Skeletal muscle satellite cell (primary cell): ENCODE results near the gene MIDN.

Experiments
- H3K27me3 ChIP-seq: 2 replicates; pipeline ENCODE4 v1.7.0; 2013; ENCODE audit warnings: low read length; ENCODE audit not compliant: control insufficient read depth, insufficient read depth
- H3K36me3 ChIP-seq: 2 replicates; pipeline ENCODE4 v1.7.0; 2013; ENCODE audit warnings: mild to moderate bottlenecking, control low read depth, low read length; ENCODE audit not compliant: insufficient read depth
- H3K4me1 ChIP-seq: 2 replicates; pipeline ENCODE4 v1.7.0; 2013; ENCODE audit warnings: low read length; ENCODE audit not compliant: control insufficient read depth, insufficient read depth
- H3K4me2 ChIP-seq: 2 replicates; pipeline ENCODE4 v1.7.0; 2013; ENCODE audit warnings: mild to moderate bottlenecking, low read length
- H3K4me3 ChIP-seq: 2 replicates; pipeline ENCODE4 v1.7.0; 2013; ENCODE audit warnings: low read length
- H3K9ac ChIP-seq: 2 replicates; pipeline ENCODE4 v1.7.0; 2013; ENCODE audit warnings: mild to moderate bottlenecking, low read depth, low read length, moderate library complexity
- H3K9me3 ChIP-seq: replicated peaks from 2 replicates; pipeline ENCODE4 v1.7.0; 2013; ENCODE audit warnings: mild to moderate bottlenecking, control low read depth, low read length

The MIDN gene

DNA sequence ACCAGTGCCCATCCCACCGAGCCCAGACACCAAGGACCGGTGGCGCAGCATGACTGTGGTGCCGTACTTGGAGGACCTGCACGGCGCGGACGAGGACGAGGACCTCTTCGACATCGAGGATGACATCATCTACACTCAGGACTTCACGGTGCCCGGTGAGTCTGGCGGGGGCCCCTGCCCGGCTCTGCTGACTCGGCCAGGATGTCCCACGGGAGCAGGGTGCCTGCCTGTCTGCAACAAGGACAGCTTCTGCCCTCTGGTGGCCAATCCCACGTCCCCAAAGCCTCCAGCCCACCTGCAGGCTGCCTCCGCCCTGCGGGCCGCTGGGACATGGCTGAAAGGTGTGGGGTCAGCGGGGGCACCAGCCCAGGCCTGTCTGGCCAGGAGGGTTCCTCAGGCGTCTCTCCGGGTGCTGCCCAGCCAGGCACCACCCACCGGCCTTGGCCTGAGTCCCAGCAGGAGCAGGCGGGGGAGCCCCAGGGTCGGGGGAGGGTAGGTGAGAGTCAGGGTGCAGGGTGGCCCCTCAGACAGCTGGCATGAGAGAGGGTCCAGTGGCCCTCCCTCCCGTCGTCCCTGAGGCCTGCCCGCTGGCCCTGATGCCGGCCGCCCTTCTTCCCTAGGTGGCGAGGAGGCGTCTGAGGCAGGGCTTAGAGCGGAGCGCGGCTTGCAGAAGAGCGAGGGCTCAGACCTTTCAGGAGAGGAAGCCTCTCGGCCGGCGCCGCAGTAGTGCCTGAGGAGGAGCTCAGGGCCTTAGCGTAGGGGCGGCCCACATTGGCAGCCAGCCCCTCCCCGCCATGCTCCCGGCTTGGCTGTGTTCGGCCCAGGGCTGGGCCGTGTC is 25.1 kb upstream of the MIDN start:
- Histone ChIP-seq H3K9me3 (no peaks in the 10 kb centered on the region), H3K4me3 (no peak overlapping the region), H3K4me1 (peaks cover 12% of the 10 kb centered on the region), H3K27me3 (no peaks in the 10 kb centered on the region), H3K4me2 (no peak overlapping the region), H3K9ac (no peak overlapping the region), H3K36me3 (peaks cover 52% of the 10 kb centered on the region)

DNA sequence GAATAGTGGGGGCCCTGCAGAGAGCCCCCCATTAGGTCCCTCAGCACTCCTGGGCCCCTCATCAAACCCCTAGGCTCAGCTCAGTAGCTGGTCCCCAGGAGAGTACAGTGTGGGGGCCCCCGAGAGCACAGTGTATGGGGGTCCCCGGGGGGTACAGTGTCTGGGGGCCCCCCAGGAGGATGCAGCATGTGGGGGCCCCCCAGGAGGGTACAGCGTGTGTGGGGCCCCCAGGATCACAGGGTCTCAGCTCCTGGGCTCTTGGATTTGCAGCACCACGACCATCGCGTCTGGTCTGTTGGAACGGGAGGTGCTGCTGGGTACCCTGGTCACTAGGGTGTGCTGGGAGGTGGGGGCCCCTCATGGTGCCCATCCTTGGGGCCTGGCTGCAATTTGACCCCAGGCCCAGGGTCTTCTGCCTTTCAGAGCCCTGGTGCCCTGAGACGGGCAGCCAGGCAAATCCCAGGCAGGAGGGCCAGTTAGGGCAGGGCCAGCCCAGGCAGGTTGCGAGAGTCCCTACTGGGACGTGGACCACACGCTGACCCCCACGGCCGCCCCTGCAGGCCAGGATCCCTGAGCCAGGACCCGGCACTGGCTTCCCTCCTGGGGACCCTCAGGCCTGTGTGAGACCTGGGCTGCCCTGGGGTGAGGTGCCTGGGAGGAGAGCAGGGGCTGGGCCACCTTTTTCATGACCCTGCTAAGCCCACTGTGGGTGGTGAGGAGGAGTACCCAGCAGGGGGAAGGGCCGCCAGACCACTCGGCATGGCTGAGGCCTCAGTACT is 24.1 kb upstream of the MIDN start:
- H3K4me1 ChIP-seq, result peaks cover 12% of the 10 kb centered on the region
- H3K4me2 ChIP-seq, result no peak overlapping the region
- no peaks in the 10 kb centered on the region for H3K27me3 ChIP-seq
- H3K9me3 ChIP-seq, result no peaks in the 10 kb centered on the region
- H3K36me3 ChIP-seq, result peaks cover 53% of the 10 kb centered on the region
- no peak overlapping the region for H3K9ac ChIP-seq
- no peak overlapping the region for H3K4me3 ChIP-seq

DNA sequence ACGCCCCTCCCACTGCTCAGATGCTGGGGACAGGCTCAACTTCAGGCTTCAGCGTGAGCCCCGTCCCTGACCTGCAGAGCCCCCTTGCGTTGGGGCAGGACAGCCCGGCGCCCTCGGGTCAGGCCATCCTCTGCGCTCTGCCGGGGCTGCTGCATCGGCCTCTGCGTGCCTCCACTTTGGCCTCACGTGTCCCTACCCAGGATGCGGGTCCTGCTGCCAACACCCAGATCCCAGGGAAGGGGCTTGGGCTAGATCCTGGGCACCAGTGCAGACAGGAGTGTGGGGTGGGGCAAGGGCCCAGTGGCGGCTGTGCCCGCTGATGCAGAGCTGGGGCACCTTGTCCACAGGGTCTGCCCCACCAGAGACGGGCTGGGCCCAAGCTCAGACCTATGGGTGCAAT is 23.5 kb upstream of the MIDN start:
- peaks cover 51% of the 10 kb centered on the region for H3K36me3 ChIP-seq
- H3K9ac ChIP-seq, result no peak overlapping the region
- no peaks in the 10 kb centered on the region for H3K9me3 ChIP-seq
- H3K4me1 ChIP-seq, result peaks cover 12% of the 10 kb centered on the region
- H3K4me3 ChIP-seq, result no peak overlapping the region
- H3K27me3 ChIP-seq, result no peaks in the 10 kb centered on the region
- no peak overlapping the region for H3K4me2 ChIP-seq

DNA sequence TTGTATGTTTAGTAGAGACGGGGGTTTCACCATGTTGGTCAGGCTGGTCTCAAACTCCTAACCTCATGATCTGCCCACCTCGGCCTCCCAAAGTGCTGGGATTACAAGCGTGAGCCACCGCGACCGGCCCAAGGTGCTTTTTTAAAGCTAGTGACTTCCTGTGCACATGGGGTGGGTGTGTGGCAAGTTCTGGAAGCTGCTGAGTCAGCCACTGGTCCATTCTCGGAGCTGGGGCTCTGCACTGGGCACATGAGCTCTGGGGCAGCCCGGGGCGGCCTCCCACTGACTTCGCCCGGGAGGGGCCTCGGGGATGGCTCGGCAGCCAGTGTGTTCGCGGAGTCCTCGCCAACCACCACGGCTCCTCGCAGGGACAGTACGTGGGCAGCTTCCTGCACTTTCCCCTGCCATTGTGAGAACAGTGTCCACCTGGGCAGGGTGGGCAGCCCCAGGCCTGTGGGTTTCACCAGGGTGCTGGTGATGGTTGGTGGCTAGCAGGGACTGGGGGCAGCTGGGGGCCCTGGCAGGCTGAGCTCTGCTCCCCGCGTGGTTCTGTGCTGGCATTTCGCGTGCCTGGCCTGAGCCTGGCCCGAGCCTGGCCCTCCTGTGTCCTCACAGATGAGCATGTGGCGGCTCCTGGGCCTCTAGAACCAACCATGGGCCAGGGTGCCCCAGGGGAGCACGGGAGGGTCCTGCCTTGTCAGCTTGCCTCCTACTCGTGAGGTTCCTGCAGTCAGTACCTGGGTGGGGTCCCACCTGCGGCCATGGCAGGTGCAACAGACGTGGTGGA is 22.8 kb upstream of the MIDN start:
- H3K4me2 ChIP-seq, result no peak overlapping the region
- peaks cover 12% of the 10 kb centered on the region for H3K4me1 ChIP-seq
- H3K9ac ChIP-seq, result no peak overlapping the region
- no peaks in the 10 kb centered on the region for H3K9me3 ChIP-seq
- no peaks in the 10 kb centered on the region for H3K27me3 ChIP-seq
- H3K4me3 ChIP-seq, result no peak overlapping the region
- H3K36me3 ChIP-seq, result peaks cover 43% of the 10 kb centered on the region

DNA sequence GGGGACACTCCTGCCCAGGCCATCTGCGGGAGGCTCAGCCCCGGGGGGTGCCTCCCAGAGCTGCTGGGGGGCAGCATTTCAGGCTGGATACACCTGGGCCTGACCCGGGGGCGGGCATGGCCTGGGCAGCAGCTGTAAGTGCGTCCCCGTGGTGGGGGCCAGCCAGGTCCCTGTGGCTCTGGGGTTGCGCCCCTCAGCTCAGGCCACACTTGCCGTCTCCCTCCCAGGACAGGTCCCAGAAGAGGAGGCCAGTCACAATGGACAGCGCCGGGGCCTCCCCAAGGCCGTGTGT is 22.2 kb upstream of the MIDN start:
- H3K9me3 ChIP-seq, result no peaks in the 10 kb centered on the region
- peaks cover 38% of the 10 kb centered on the region for H3K36me3 ChIP-seq
- H3K4me3 ChIP-seq, result no peak overlapping the region
- H3K4me2 ChIP-seq, result no peak overlapping the region
- no peaks in the 10 kb centered on the region for H3K27me3 ChIP-seq
- peaks cover 12% of the 10 kb centered on the region for H3K4me1 ChIP-seq
- no peak overlapping the region for H3K9ac ChIP-seq

DNA sequence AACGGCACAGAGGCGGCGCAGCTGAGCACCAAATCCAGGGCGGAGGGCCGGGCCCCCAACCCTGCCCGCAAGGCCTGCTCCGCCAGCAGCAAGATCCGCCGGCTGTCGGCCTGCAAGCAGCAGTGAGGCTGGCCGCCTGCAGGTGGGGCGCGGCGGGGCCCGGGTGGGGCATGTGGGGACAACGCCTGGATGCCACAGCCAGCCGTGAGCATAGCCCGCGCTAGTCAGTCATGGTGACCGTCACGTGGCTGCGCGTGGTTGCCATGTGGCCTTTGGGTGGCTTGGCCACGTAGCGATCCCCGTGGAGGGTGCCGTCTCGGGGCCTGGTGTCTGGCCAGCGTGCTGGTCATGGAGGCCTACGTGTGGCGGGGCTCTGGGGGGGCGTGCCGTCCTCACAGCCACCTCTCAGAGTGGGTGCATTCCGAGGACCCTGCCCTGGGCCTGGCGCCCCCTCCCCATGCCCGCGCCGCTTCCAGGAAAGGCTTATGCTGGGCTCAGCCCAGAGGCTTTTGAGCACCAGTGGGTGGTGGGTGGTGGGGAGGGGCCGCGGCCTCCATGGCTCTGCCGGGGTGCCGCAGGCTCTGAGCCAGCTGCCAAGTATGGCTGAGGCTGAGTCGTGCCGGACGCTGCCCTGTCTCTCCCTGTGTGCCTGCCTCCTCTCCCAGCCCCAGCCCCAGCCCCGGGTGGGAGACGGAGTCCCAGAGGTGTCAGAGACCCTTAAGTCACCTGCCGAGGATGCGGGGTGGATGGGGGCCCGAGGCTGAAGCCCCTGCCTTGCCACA is 21.7 kb upstream of the MIDN start:
- Histone ChIP-seq H3K4me2 (no peak overlapping the region), H3K4me1 (peaks cover 10% of the 10 kb centered on the region), H3K36me3 (peaks cover 38% of the 10 kb centered on the region), H3K4me3 (no peak overlapping the region), H3K9me3 (no peaks in the 10 kb centered on the region), H3K9ac (no peak overlapping the region), H3K27me3 (no peaks in the 10 kb centered on the region)

DNA sequence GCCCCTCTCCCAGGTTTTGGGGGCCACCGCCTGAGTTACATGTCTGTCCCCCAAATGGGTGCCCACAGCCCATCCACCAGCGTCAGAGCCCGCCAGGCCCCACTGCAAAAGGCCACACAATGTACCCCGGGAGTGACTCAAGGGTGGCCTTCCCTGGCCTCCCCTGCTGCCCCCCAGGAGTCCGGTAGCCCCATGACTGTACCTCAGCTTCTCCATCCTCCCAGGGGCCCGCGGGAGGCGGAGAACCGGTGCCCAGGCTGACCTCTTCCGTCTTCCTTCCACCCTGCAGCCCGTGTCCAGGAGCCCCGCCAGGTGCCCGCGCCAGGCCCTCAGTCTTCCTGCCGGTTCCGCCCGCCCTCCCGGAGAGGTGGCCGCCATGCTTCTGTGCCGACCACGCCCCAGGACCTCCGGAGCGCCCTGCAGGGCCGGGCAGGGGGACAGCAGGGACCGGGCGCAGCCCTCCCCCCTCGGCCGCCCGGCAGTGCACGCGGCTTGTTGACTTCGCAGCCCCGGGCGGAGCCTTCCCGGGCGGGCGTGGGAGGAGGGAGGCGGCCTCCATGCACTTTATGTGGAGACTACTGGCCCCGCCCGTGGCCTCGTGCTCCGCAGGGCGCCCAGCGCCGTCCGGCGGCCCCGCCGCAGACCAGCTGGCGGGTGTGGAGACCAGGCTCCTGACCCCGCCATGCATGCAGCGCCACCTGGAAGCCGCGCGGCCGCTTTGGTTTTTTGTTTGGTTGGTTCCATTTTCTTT is 20.9 kb upstream of the MIDN start:
- Histone ChIP-seq H3K36me3 (peaks cover 34% of the 10 kb centered on the region), H3K9me3 (no peaks in the 10 kb centered on the region), H3K27me3 (no peaks in the 10 kb centered on the region), H3K4me2 (no peak overlapping the region), H3K4me1 (peaks cover 11% of the 10 kb centered on the region), H3K9ac (no peak overlapping the region), H3K4me3 (no peak overlapping the region)

DNA sequence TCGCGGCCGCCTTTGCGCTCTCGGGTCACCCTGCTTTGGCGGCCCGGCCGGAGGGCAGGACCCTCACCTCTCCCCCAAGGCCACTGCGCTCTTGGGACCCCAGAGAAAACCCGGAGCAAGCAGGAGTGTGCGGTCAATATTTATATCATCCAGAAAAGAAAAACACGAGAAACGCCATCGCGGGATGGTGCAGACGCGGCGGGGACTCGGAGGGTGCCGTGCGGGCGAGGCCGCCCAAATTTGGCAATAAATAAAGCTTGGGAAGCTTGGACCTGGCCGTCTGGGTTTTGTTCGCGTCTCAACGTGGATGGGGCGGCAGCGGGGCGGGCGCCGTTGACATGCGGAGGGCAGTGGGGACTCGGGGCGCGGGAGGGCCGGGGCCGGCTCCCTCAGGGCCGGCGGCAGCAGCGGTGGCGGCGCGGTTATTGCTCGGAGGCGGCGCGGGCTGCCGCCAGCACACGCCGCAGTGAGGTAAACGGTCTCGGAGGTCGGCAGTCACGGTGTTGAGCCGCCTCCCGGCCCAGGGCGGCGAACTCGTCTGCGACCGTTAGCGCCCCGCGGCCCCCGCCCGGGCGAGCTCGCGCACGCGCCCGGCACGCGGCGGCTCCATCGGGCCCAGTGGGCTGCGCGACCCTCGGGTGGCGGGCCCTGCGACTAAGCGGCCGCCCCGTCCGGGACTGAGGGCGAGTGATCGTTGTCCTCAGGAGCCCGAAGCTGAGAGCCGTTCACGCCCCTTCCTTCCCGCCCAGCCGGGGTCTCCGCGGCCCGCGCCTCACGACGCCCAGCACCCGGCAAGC is 20.0 kb upstream of the MIDN start:
- peaks cover 33% of the 10 kb centered on the region for H3K36me3 ChIP-seq
- H3K27me3 ChIP-seq, result no peaks in the 10 kb centered on the region
- H3K9ac ChIP-seq, result no peak overlapping the region
- no peak overlapping the region for H3K4me3 ChIP-seq
- H3K4me2 ChIP-seq, result no peak overlapping the region
- H3K9me3 ChIP-seq, result no peaks in the 10 kb centered on the region
- peaks cover 15% of the 10 kb centered on the region for H3K4me1 ChIP-seq

DNA sequence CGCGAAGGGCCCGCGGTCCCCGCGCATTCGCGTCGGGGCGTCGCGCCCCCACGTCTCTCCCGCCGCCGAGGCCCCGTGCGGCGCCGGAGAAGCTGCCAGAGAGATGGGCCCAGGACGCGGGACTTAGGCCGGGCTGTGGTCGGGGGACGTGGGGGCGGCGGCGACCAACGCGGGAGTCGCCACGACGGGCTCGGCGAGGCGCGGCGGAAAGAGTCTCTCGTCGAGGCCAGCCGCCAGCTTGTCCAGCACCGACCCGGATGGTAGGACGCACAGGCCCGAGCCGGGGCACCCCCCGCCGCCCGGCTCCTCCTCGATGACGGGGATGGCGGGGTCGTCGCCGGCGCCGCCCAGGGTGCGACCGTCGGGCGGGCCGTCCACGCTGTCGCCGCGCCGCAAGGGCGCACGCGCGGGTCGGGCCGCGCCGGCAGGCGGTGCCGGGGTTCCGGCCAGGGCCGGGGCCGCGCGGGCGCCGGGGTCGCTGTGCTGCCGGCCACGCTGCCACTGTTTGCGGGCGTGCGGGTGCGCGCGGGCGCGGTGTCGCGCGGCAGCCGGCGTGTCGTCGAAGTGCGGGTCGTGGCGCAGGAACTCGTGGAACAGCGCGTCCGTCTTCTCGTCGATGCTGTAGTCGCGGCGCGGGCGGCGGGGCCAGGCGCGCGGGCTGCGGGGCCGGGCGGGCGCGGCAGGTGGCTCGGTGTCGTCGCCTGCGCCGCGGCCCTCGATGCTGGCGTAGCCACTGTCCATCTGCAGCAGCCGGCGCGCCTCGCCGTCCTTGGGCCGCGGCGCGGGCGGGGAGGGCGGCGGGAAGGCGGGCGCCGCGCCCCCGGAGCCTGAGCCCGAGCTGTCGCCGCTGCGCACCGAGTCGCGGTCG is 19.1 kb upstream of the MIDN start:
- peaks cover 15% of the 10 kb centered on the region for H3K4me1 ChIP-seq
- H3K4me2 ChIP-seq, result no peak overlapping the region
- H3K36me3 ChIP-seq, result peaks cover 40% of the 10 kb centered on the region
- no peaks in the 10 kb centered on the region for H3K9me3 ChIP-seq
- H3K9ac ChIP-seq, result no peak overlapping the region
- no peak overlapping the region for H3K4me3 ChIP-seq
- H3K27me3 ChIP-seq, result no peaks in the 10 kb centered on the region
